Hematopoietic multipotent progenitor cell (in vitro differentiated cells): Measurements from ENCODE around the gene KCNK13. TPM values are rescaled to one million over a fixed set of nuclear protein-coding genes. Genes with fewer than 3 reads are reported as not detected.
"Not testable (repeated sequence)": the region's sequence is repeated elsewhere in the genome, so short reads cannot be mapped to it uniquely, and the experiment has no call there.

Experiments
- DNase-seq, 3 donors: peaks; one replicate each; pipeline ENCODE4 v3.0.0-alpha.2; 2011 to 2015; ENCODE audit warnings: low read depth in 2 of 3, low spot score in 2 of 3
- total RNA-seq: library from RNA; depleted of rRNA; stranded (reverse); fragments of >200 nt; gene quantifications from one replicate; pipeline ENCODE4 v1.2.3, GENCODE V29; 2012

The KCNK13 gene
- total RNA-seq, result not detected

- no peak for DNase-seq
These were observed at the start of gene KCNK13 for GRCh38 chr14:90061685-90062126. Gene KCNK13 (plus strand): TSS chr14:90061994. CDS start chr14:90062206, 212 bp downstream.

- DNase-seq, result no peak
These were observed 44.4 kb upstream of the KCNK13 start for GRCh38 chr14:90017371-90017770.

- DNase-seq, result no peak
These were observed 41.8 kb upstream of the KCNK13 start for GRCh38 chr14:90019824-90020523.

- DNase-seq, result no peak
These were observed 38.5 kb upstream of the KCNK13 start for GRCh38 chr14:90023176-90023896.

- no peak for DNase-seq
These were observed 36.9 kb upstream of the KCNK13 start for GRCh38 chr14:90024910-90025309.

GRCh38 chr14:90026608-90027007, 35.2 kb upstream of the KCNK13 start:
- not testable (repeated sequence) for DNase-seq

- no peak for DNase-seq
These were observed 34.0 kb upstream of the KCNK13 start for GRCh38 chr14:90027842-90028241.

GRCh38 chr14:90034156-90034555, 27.6 kb upstream of the KCNK13 start:
- no peak for DNase-seq

GRCh38 chr14:90034835-90035525, 26.8 kb upstream of the KCNK13 start:
- DNase-seq, result no peak

GRCh38 chr14:90039253-90040010, 22.4 kb upstream of the KCNK13 start:
- no peak for DNase-seq

GRCh38 chr14:90040411-90040810, 21.4 kb upstream of the KCNK13 start:
- DNase-seq, result no peak

GRCh38 chr14:90042496-90043252, 19.1 kb upstream of the KCNK13 start:
- DNase-seq, result no peak

- DNase-seq, result no peak
These were observed 16.2 kb upstream of the KCNK13 start for GRCh38 chr14:90045616-90046015.

GRCh38 chr14:90049390-90049789, 12.4 kb upstream of the KCNK13 start:
- DNase-seq, result no peak

- no peak for DNase-seq
These were observed 11.5 kb upstream of the KCNK13 start for GRCh38 chr14:90050271-90050670.

GRCh38 chr14:90053044-90053443, 8.8 kb upstream of the KCNK13 start:
- no peak for DNase-seq

- DNase-seq, result no peak
These were observed 7.0 kb upstream of the KCNK13 start for GRCh38 chr14:90054803-90055202.

GRCh38 chr14:90056826-90057225, 5.0 kb upstream of the KCNK13 start:
- no peak for DNase-seq

GRCh38 chr14:90058876-90059458, 2.8 kb upstream of the KCNK13 start:
- no peak for DNase-seq
